Measurements from ENCODE around the gene SYT8. TPM values are rescaled to one million over a fixed set of nuclear protein-coding genes. Genes with fewer than 3 reads are reported as not detected.

Gene SYT8
- polyA plus RNA-seq, 1 donor from 2014 or later, result not detected

GRCh38 chr11:1851468-1852180 lies 16.8 kb downstream of the SYT8 start:
- no peaks in the 10 kb centered on the region for H3K36me3 ChIP-seq (ENCODE audit: insufficient read depth, low read length)
- no peaks in the 10 kb centered on the region for H4K20me1 ChIP-seq (ENCODE audit: insufficient read depth)
- H3K27me3 ChIP-seq (ENCODE audit: insufficient read depth, low read depth, low read length), result no peaks in the 10 kb centered on the region
- no peaks in the 10 kb centered on the region for H3K79me2 ChIP-seq (replicated peaks; ENCODE audit: insufficient read depth, low read length)
- H3K27ac ChIP-seq (ENCODE audit: low read length), result no peak overlapping the region
- no peaks in the 10 kb centered on the region for H3K9me3 ChIP-seq (ENCODE audit: low read length)
- no peaks in the 10 kb centered on the region for H3K9me2 ChIP-seq (ENCODE audit: insufficient read depth, low read length)
- no peak overlapping the region for H2AFZ ChIP-seq (ENCODE audit: low read depth, low read length)
- H3F3A ChIP-seq (ENCODE audit: insufficient read depth, low read length, poor library complexity, severe bottlenecking), result no peaks in the 10 kb centered on the region
- H3K9ac ChIP-seq (ENCODE audit: low read length), result no peak overlapping the region
- no peak overlapping the region for H3K4me2 ChIP-seq (ENCODE audit: low read length)
- H3K4me3 ChIP-seq (ENCODE audit: low read length), result no peak overlapping the region
- TF ChIP-seq MXI1 (conservative IDR thresholded peaks at IDR 0.05; ENCODE audit: poor library complexity, severe bottlenecking) (no peak), RAD21 (conservative IDR thresholded peaks at IDR 0.05) (no peak), POLR2AphosphoS5 (IDR thresholded peaks at IDR 0.05) (no peak), SMC3 (conservative IDR thresholded peaks at IDR 0.05; ENCODE audit: poor library complexity) (no peak), CTCF (IDR thresholded peaks at IDR 0.05; ENCODE audit: poor library complexity, severe bottlenecking) (no peak), REST (IDR thresholded peaks at IDR 0.05; ENCODE audit: borderline replicate concordance) (no peak), EZH2 (IDR thresholded peaks at IDR 0.05; ENCODE audit: borderline replicate concordance, insufficient read depth, low read length, poor library complexity, severe bottlenecking) (no peak), EP300 (conservative IDR thresholded peaks at IDR 0.05; ENCODE audit: poor library complexity, severe bottlenecking) (no peak), TAF1 (IDR thresholded peaks at IDR 0.05; ENCODE audit: low read depth) (no peak)

- no peak overlapping the region for H3K27ac ChIP-seq (ENCODE audit: low read length)
- H3F3A ChIP-seq (ENCODE audit: insufficient read depth, low read length, poor library complexity, severe bottlenecking), result no peaks in the 10 kb centered on the region
- no peak overlapping the region for H3K4me3 ChIP-seq (ENCODE audit: low read length)
- no peaks in the 10 kb centered on the region for H3K9me3 ChIP-seq (ENCODE audit: low read length)
- H3K4me2 ChIP-seq (ENCODE audit: low read length), result no peak overlapping the region
- no peaks in the 10 kb centered on the region for H3K27me3 ChIP-seq (ENCODE audit: insufficient read depth, low read depth, low read length)
- no peaks in the 10 kb centered on the region for H3K79me2 ChIP-seq (replicated peaks; ENCODE audit: insufficient read depth, low read length)
- H4K20me1 ChIP-seq (ENCODE audit: insufficient read depth), result no peaks in the 10 kb centered on the region
- no peaks in the 10 kb centered on the region for H3K36me3 ChIP-seq (ENCODE audit: insufficient read depth, low read length)
- no peaks in the 10 kb centered on the region for H3K9me2 ChIP-seq (ENCODE audit: insufficient read depth, low read length)
- H3K9ac ChIP-seq (ENCODE audit: low read length), result no peak overlapping the region
- H2AFZ ChIP-seq (ENCODE audit: low read depth, low read length), result no peak overlapping the region
- TF ChIP-seq RAD21 (conservative IDR thresholded peaks at IDR 0.05) (no peak), MXI1 (conservative IDR thresholded peaks at IDR 0.05; ENCODE audit: poor library complexity, severe bottlenecking) (no peak), TAF1 (IDR thresholded peaks at IDR 0.05; ENCODE audit: low read depth) (no peak), REST (IDR thresholded peaks at IDR 0.05; ENCODE audit: borderline replicate concordance) (no peak), POLR2AphosphoS5 (IDR thresholded peaks at IDR 0.05) (no peak), EP300 (conservative IDR thresholded peaks at IDR 0.05; ENCODE audit: poor library complexity, severe bottlenecking) (no peak), EZH2 (IDR thresholded peaks at IDR 0.05; ENCODE audit: borderline replicate concordance, insufficient read depth, low read length, poor library complexity, severe bottlenecking) (no peak), SMC3 (conservative IDR thresholded peaks at IDR 0.05; ENCODE audit: poor library complexity) (no peak), CTCF (IDR thresholded peaks at IDR 0.05; ENCODE audit: poor library complexity, severe bottlenecking) (no peak)
Observed at GRCh38 chr11:1852271-1852876, 17.6 kb downstream of the SYT8 start.

Measured in neural cell (in vitro differentiated cells).